ENCODE measurements around the gene PARP3. TPM values are rescaled to one million over a fixed set of nuclear protein-coding genes. Genes with fewer than 3 reads are reported as not detected.

Gene PARP3
- total RNA-seq, 1 donor: 21.8 TPM

Small RNA genes lying within 50 kb of the gene (small RNA-seq; reads per million reads assigned to genes)
- gene AC115284.1: not detected

Other genes with a start within 250 kb of the PARP3 start
- gene GRM2, start 235.3 kb upstream of the PARP3 start, total RNA-seq: 0.27 TPM
- not detected for gene IQCF6, start 163.1 kb upstream of the PARP3 start, total RNA-seq
- gene IQCF2, start 80.7 kb upstream of the PARP3 start, total RNA-seq: not detected
- gene IQCF5, start 66.8 kb upstream of the PARP3 start, total RNA-seq: 0.27 TPM
- gene IQCF1, start 39.0 kb upstream of the PARP3 start, total RNA-seq: not detected
- gene RRP9, start 459 bp upstream of the PARP3 start, total RNA-seq: 32.3 TPM
- gene GPR62, start 13.0 kb downstream of the PARP3 start, total RNA-seq: under 0.01 TPM
- gene PCBP4, start 25.1 kb downstream of the PARP3 start, total RNA-seq: 4.0 TPM
- gene ABHD14B, start 31.7 kb downstream of the PARP3 start, total RNA-seq: 103 TPM
- 28.5 TPM for gene ABHD14A, start 32.7 kb downstream of the PARP3 start, total RNA-seq
- gene ACY1, start 41.2 kb downstream of the PARP3 start, total RNA-seq: 38.0 TPM
- 3,278 TPM for gene RPL29, start 53.5 kb downstream of the PARP3 start, total RNA-seq
- gene DUSP7, start 114.2 kb downstream of the PARP3 start, total RNA-seq: 25.3 TPM
- gene POC1A, start 212.1 kb downstream of the PARP3 start, total RNA-seq: 6.7 TPM

Measured in hematopoietic multipotent progenitor cell (in vitro differentiated cells).